Upper lobe of left lung (tissue), 4 donors: Measurements from ENCODE around the gene SUPV3L1.

Experiments
- CTCF ChIP-seq, 6 experiments: fragments of 450-650 bp in 4 of 6; fragments of 200-600 bp in 2 of 6; sonication (generic) in 2 of 6; IDR thresholded peaks; one replicate each; pipeline ENCODE4 v1.5.1; 2016 to 2019; ENCODE audit warnings: antibody characterized with exemption in 6 of 6
- EP300 ChIP-seq, 4 donors: sonication (generic); formaldehyde crosslinking; IDR thresholded peaks; one replicate each; pipeline ENCODE4 v1.5.1; 2017; ENCODE audit warnings: antibody characterized with exemption in 4 of 4, control low read depth in 2 of 4
- POLR2A ChIP-seq, 4 donors: fragments of 450-650 bp; IDR thresholded peaks; one replicate each; pipeline ENCODE4 v1.5.1; 2016 to 2017; ENCODE audit warnings: antibody characterized with exemption in 4 of 4, mild to moderate bottlenecking in 2 of 4

- TF ChIP-seq POLR2A (IDR thresholded peaks at IDR 0.05): no peak
- no peak for TF ChIP-seq CTCF (IDR thresholded peaks at IDR 0.05)
- TF ChIP-seq EP300 (IDR thresholded peaks at IDR 0.05): no peak
These were observed 49.5 kb downstream of the SUPV3L1 start for GRCh38 chr10:69229616-69229916.
